Immature natural killer cell (primary cell): ENCODE measurements around the gene ANO3. TPM values are rescaled to one million over a fixed set of nuclear protein-coding genes. Genes with fewer than 3 reads are reported as not detected.
"Not testable (repeated sequence)": the region's sequence is repeated elsewhere in the genome, so short reads cannot be mapped to it uniquely, and the experiment has no call there.

Experiments
- DNase-seq, 3 donors: peaks; one replicate each; pipeline ENCODE4 v3.0.0; 2022; ENCODE audit warnings: mixed read lengths in 1 of 3
- H3K27ac Mint-ChIP-seq, 6 donors: one replicate each; pipeline ENCODE4 v1.8.0; 2020; ENCODE audit warnings: mixed read lengths in 6 of 6, mild to moderate bottlenecking in 5 of 6, inconsistent platforms in 4 of 6, moderate library complexity in 3 of 6
- H3K27me3 Mint-ChIP-seq, 3 donors: one replicate each; pipeline ENCODE4 v1.8.0; 2020 to 2021; ENCODE audit warnings: low read depth in 3 of 3, mild to moderate bottlenecking in 3 of 3, mixed read lengths in 3 of 3, moderate library complexity in 3 of 3, inconsistent platforms in 1 of 3
- H3K36me3 Mint-ChIP-seq, 3 donors: one replicate each; pipeline ENCODE4 v1.8.0; 2020; ENCODE audit warnings: mixed read lengths in 3 of 3, inconsistent platforms in 2 of 3, mild to moderate bottlenecking in 2 of 3
- H3K4me1 Mint-ChIP-seq, 2 donors: one replicate each; pipeline ENCODE4 v1.8.0; 2020; ENCODE audit warnings: inconsistent platforms in 2 of 2, mild to moderate bottlenecking in 2 of 2, mixed read lengths in 2 of 2, moderate library complexity in 1 of 2
- H3K4me3 Mint-ChIP-seq, 5 donors: one replicate each; pipeline ENCODE4 v1.8.0; 2020; ENCODE audit warnings: mild to moderate bottlenecking in 5 of 5, mixed read lengths in 5 of 5, inconsistent platforms in 3 of 5, moderate library complexity in 3 of 5
- H3K9me3 Mint-ChIP-seq, 6 donors: one replicate each; pipeline ENCODE4 v1.8.0; 2020; ENCODE audit warnings: mild to moderate bottlenecking in 6 of 6, mixed read lengths in 6 of 6, inconsistent platforms in 4 of 6, moderate library complexity in 3 of 6
- polyA plus RNA-seq, 3 donors: library from polyadenylated mRNA; unstranded; fragments of 300-500 nt; fragmentation: Illumina TruSeq; gene quantifications; one replicate each; pipeline ENCODE4 v1.2.3, GENCODE V29; 2021

Gene ANO3
- polyA plus RNA-seq, 3 donors from 2014 or later, result not detected

GRCh38 chr11:26608507-26609146, 276.7 kb downstream of the ANO3 start:
- Mint-ChIP-seq H3K36me3 (peaks cover 0 to 3% (median 0%) of the 10 kb centered on the region in 3 donors), H3K27me3 (peaks cover 0 to 5% (median 0%) of the 10 kb centered on the region in 3 donors), H3K27ac (no peak overlapping the region), H3K4me3 (no peak overlapping the region), H3K4me1 (no peaks in the 10 kb centered on the region), H3K9me3 (peaks cover 11 to 54% (median 24%) of the 10 kb centered on the region in 6 donors)
- DNase-seq, result no peak

GRCh38 chr11:26613759-26614158, 281.8 kb downstream of the ANO3 start:
- Mint-ChIP-seq H3K4me3 (no peak overlapping the region), H3K36me3 (peaks cover 0 to 4% (median 0%) of the 10 kb centered on the region in 3 donors), H3K9me3 (peaks cover 5 to 51% (median 21%) of the 10 kb centered on the region in 6 donors), H3K4me1 (no peaks in the 10 kb centered on the region), H3K27me3 (peaks cover 0 to 4% (median 0%) of the 10 kb centered on the region in 3 donors), H3K27ac (no peak overlapping the region)
- DNase-seq, result no peak

- H3K4me3 Mint-ChIP-seq, result no peak overlapping the region
- H3K27me3 Mint-ChIP-seq, result peaks cover 0 to 2% (median 0%) of the 10 kb centered on the region in 3 donors
- H3K9me3 Mint-ChIP-seq, result peaks cover 3 to 33% (median 8%) of the 10 kb centered on the region in 6 donors
- no peaks in the 10 kb centered on the region for H3K4me1 Mint-ChIP-seq
- H3K36me3 Mint-ChIP-seq, result peaks cover 0 to 3% (median 0%) of the 10 kb centered on the region in 3 donors
- DNase-seq, result no peak
- no peak overlapping the region for H3K27ac Mint-ChIP-seq
Observed at GRCh38 chr11:26618441-26618840, 286.5 kb downstream of the ANO3 start.

- Mint-ChIP-seq H3K36me3 (no peaks in the 10 kb centered on the region), H3K27ac (no peak overlapping the region), H3K9me3 (peaks cover 0 to 23% (median 8%) of the 10 kb centered on the region in 6 donors), H3K27me3 (no peaks in the 10 kb centered on the region), H3K4me3 (no peak overlapping the region), H3K4me1 (no peaks in the 10 kb centered on the region)
- DNase-seq, result no peak
Observed at GRCh38 chr11:26620282-26621045, 288.5 kb downstream of the ANO3 start.

GRCh38 chr11:26621132-26621531, 289.2 kb downstream of the ANO3 start:
- Mint-ChIP-seq H3K4me1 (no peaks in the 10 kb centered on the region), H3K4me3 (no peak overlapping the region), H3K27me3 (no peaks in the 10 kb centered on the region), H3K36me3 (no peaks in the 10 kb centered on the region), H3K27ac (no peak overlapping the region), H3K9me3 (peaks cover 0 to 29% (median 9%) of the 10 kb centered on the region in 6 donors)
- no peak for DNase-seq

GRCh38 chr11:26622181-26622580, 290.3 kb downstream of the ANO3 start:
- no peak overlapping the region for H3K4me3 Mint-ChIP-seq
- H3K27me3 Mint-ChIP-seq, result no peaks in the 10 kb centered on the region
- H3K9me3 Mint-ChIP-seq, result peaks cover 0 to 28% (median 8%) of the 10 kb centered on the region in 6 donors
- no peaks in the 10 kb centered on the region for H3K36me3 Mint-ChIP-seq
- no peak for DNase-seq
- H3K27ac Mint-ChIP-seq, result no peak overlapping the region
- H3K4me1 Mint-ChIP-seq, result no peaks in the 10 kb centered on the region

- Mint-ChIP-seq H3K4me1 (no peaks in the 10 kb centered on the region), H3K27me3 (no peaks in the 10 kb centered on the region), H3K27ac (no peak overlapping the region), H3K9me3 (peaks cover 0 to 25% (median 8%) of the 10 kb centered on the region in 6 donors), H3K36me3 (no peaks in the 10 kb centered on the region), H3K4me3 (no peak overlapping the region)
- DNase-seq, result no peak
Observed at GRCh38 chr11:26623076-26623659, 291.2 kb downstream of the ANO3 start.

- Mint-ChIP-seq H3K9me3 (peaks cover 3 to 19% (median 7%) of the 10 kb centered on the region in 6 donors), H3K36me3 (no peaks in the 10 kb centered on the region), H3K4me1 (no peaks in the 10 kb centered on the region), H3K27me3 (no peaks in the 10 kb centered on the region), H3K4me3 (no peak overlapping the region), H3K27ac (no peak overlapping the region)
- no peak for DNase-seq
Observed at GRCh38 chr11:26626346-26626745, 294.4 kb downstream of the ANO3 start.

- Mint-ChIP-seq H3K9me3 (peaks cover 0 to 32% (median 12%) of the 10 kb centered on the region in 6 donors), H3K4me1 (no peaks in the 10 kb centered on the region), H3K4me3 (no peak overlapping the region), H3K36me3 (peaks cover 0 to 5% (median 0%) of the 10 kb centered on the region in 3 donors), H3K27ac (no peak overlapping the region), H3K27me3 (no peaks in the 10 kb centered on the region)
- no peak for DNase-seq
Observed at GRCh38 chr11:26632691-26633159, 300.8 kb downstream of the ANO3 start.

GRCh38 chr11:26643314-26643713, 311.4 kb downstream of the ANO3 start:
- H3K27ac Mint-ChIP-seq, DNase-seq, H3K4me3 Mint-ChIP-seq, H3K4me1 Mint-ChIP-seq, H3K36me3 Mint-ChIP-seq, H3K27me3 Mint-ChIP-seq: not testable (repeated sequence)
- H3K9me3 Mint-ChIP-seq, result peaks cover 2 to 12% (median 8%) of the 10 kb centered on the region in 6 donors

GRCh38 chr11:26649884-26650283, 318.0 kb downstream of the ANO3 start:
- H3K9me3 Mint-ChIP-seq, result peaks cover 0 to 5% (median 0%) of the 10 kb centered on the region in 6 donors
- H3K4me3 Mint-ChIP-seq, result no peak overlapping the region
- H3K27ac Mint-ChIP-seq, result no peak overlapping the region
- DNase-seq, result no peak
- no peaks in the 10 kb centered on the region for H3K4me1 Mint-ChIP-seq
- H3K36me3 Mint-ChIP-seq, result no peaks in the 10 kb centered on the region
- no peaks in the 10 kb centered on the region for H3K27me3 Mint-ChIP-seq

- peaks cover 0 to 6% (median 0%) of the 10 kb centered on the region in 6 donors for H3K9me3 Mint-ChIP-seq
- no peaks in the 10 kb centered on the region for H3K36me3 Mint-ChIP-seq
- H3K4me3 Mint-ChIP-seq, result no peak overlapping the region
- no peak overlapping the region for H3K27ac Mint-ChIP-seq
- DNase-seq, result no peak
- no peaks in the 10 kb centered on the region for H3K27me3 Mint-ChIP-seq
- no peaks in the 10 kb centered on the region for H3K4me1 Mint-ChIP-seq
Observed at GRCh38 chr11:26651916-26652315, 320.0 kb downstream of the ANO3 start.

- H3K4me3 Mint-ChIP-seq, result no peak overlapping the region
Observed at GRCh38 chr11:26655287-26655686, 323.4 kb downstream of the ANO3 start.

GRCh38 chr11:26662916-26663315, 331.0 kb downstream of the ANO3 start:
- DNase-seq, result no peak
- H3K27ac Mint-ChIP-seq, result no peak overlapping the region
- H3K4me1 Mint-ChIP-seq, result no peaks in the 10 kb centered on the region

More at GRCh38 chr11:26655287-26655686, 323.4 kb downstream of the ANO3 start:
- Mint-ChIP-seq H3K27me3 (no peaks in the 10 kb centered on the region), H3K36me3 (no peaks in the 10 kb centered on the region), H3K4me1 (no peaks in the 10 kb centered on the region), H3K27ac (no peak overlapping the region), H3K9me3 (peaks cover 0 to 7% (median 2%) of the 10 kb centered on the region in 6 donors)
- DNase-seq, result no peak

More at GRCh38 chr11:26662916-26663315, 331.0 kb downstream of the ANO3 start:
- Mint-ChIP-seq H3K36me3 (no peaks in the 10 kb centered on the region), H3K27me3 (peaks cover 0 to 2% (median 0%) of the 10 kb centered on the region in 3 donors), H3K9me3 (peaks cover 0 to 16% (median 4%) of the 10 kb centered on the region in 6 donors), H3K4me3 (no peak overlapping the region)
